DMS 273 treated with DMSO at 0.1 percent for 48 hours (cell line): ENCODE data around the gene MYO16.
"Not testable (repeated sequence)": the region's sequence is repeated elsewhere in the genome, so short reads cannot be mapped to it uniquely, and the experiment has no call there.

Source experiments
- DNase-seq: peaks from one replicate; lab custom pipeline; 2025; lab: John Stamatoyannopoulos, UW

Gene MYO16

GRCh38 chr13:108895220-108895704 is 265.9 kb downstream of the MYO16 start:
- no peak for DNase-seq

GRCh38 chr13:108897955-108898354 is 268.5 kb downstream of the MYO16 start:
- no peak for DNase-seq

GRCh38 chr13:108902405-108903155 is 273.2 kb downstream of the MYO16 start:
- no peak for DNase-seq

- DNase-seq, result no peak
Observed at GRCh38 chr13:108903613-108904012, 274.2 kb downstream of the MYO16 start.

- no peak for DNase-seq
Observed at GRCh38 chr13:108911807-108912206, 282.4 kb downstream of the MYO16 start.

GRCh38 chr13:108913731-108914130 is 284.3 kb downstream of the MYO16 start:
- DNase-seq, result not testable (repeated sequence)

- DNase-seq, result peak; percentile 1
Observed at GRCh38 chr13:108915095-108915633, 285.8 kb downstream of the MYO16 start.

GRCh38 chr13:108915634-108916512 is 286.5 kb downstream of the MYO16 start:
- no peak for DNase-seq

- DNase-seq, result no peak
Observed at GRCh38 chr13:108917581-108917980, 288.2 kb downstream of the MYO16 start.

GRCh38 chr13:108919036-108919907 is 289.9 kb downstream of the MYO16 start:
- no peak for DNase-seq

GRCh38 chr13:108920137-108920536 is 290.7 kb downstream of the MYO16 start:
- no peak for DNase-seq

- no peak for DNase-seq
Observed at GRCh38 chr13:108921238-108921637, 291.8 kb downstream of the MYO16 start.

- no peak for DNase-seq
Observed at GRCh38 chr13:108922108-108922507, 292.7 kb downstream of the MYO16 start.

GRCh38 chr13:108923386-108924047 is 294.1 kb downstream of the MYO16 start:
- no peak for DNase-seq

- DNase-seq, result no peak
Observed at GRCh38 chr13:108924134-108924533, 294.7 kb downstream of the MYO16 start.

- no peak for DNase-seq
Observed at GRCh38 chr13:108924541-108924940, 295.1 kb downstream of the MYO16 start.

GRCh38 chr13:108925070-108925469 is 295.7 kb downstream of the MYO16 start:
- DNase-seq, result no peak

- no peak for DNase-seq
Observed at GRCh38 chr13:108926862-108927261, 297.5 kb downstream of the MYO16 start.

- DNase-seq, result no peak
Observed at GRCh38 chr13:108927615-108928014, 298.2 kb downstream of the MYO16 start.

GRCh38 chr13:108929532-108930206 is 300.3 kb downstream of the MYO16 start:
- no peak for DNase-seq

- DNase-seq, result no peak
Observed at GRCh38 chr13:108932196-108932595, 302.8 kb downstream of the MYO16 start.
